GM12878 (cell line): ENCODE measurements around the gene SHANK1. TPM values are rescaled to one million over a fixed set of nuclear protein-coding genes. Genes with fewer than 3 reads are reported as not detected.

Experiments
- ATAC-seq: fragments of 200-7000 bp; cut with Tn5 transposase; 3 replicates; pipeline ENCODE4 v1.9.1; 2020; ENCODE audit warnings: mild to moderate bottlenecking, moderate library complexity
- BruUV-seq: library from RNA; stranded (reverse); fragments of 400-500 nt; replicated peaks from 2 replicates; lab custom pipeline; 2021; lab: Mats Ljungman, UMichigan
- CTCF ChIA-PET: fragments of 300-600 bp; sonication (Branson Sonifier 250); formaldehyde crosslinking; extraction: SDS; loops from one replicate; lab custom pipeline; 2021; ENCODE audit warnings: inconsistent platforms; lab: Yijun Ruan, JAX
- POLR2A ChIA-PET: fragments of 350-600 bp; formaldehyde crosslinking; extraction: SDS; loops from one replicate; lab custom pipeline; 2021; ENCODE audit warnings: inconsistent platforms; lab: Charles Lee
- RAD21 ChIA-PET: fragments of 300-600 bp; sonication (Branson Sonifier 250); formaldehyde crosslinking; loops from one replicate; lab custom pipeline; 2023; ENCODE audit warnings: antibody characterized with exemption; ENCODE audit not compliant: unreplicated experiment; lab: Charles Lee
- SMC1A ChIA-PET: fragments of 300-600 bp; sonication (Branson Sonifier 250); formaldehyde crosslinking; loops from one replicate; lab custom pipeline; 2023; ENCODE audit not compliant: unreplicated experiment, uncharacterized antibody; lab: Charles Lee
- DNase-seq: peaks from one replicate; pipeline ENCODE4 v3.0.0-alpha.2; 2011; ENCODE audit warnings: low read depth, low spot score
- FAIRE-seq: peaks from 3 replicates; lab custom pipeline; 2011; peaks lifted over from hg19 to GRCh38; lab: Jason Lieb, UNC
- H2AFZ ChIP-seq: 2 replicates; pipeline ENCODE4 v1.6.0; 2011; ENCODE audit warnings: low read depth, low read length, control low read depth; ENCODE audit not compliant: control insufficient read depth
- H3K27ac ChIP-seq: 2 replicates; pipeline ENCODE4 v1.5.1; 2011; ENCODE audit warnings: control low read depth; ENCODE audit not compliant: control insufficient read depth, insufficient read depth
- H3K27me3 ChIP-seq, 2 experiments: replicated peaks in 1 of 2; 2 replicates each; pipeline versions ENCODE4 v1.6.0 to v1.6.1; 2011; ENCODE audit warnings: low read length in 1 of 2; ENCODE audit not compliant: control insufficient read depth in 2 of 2, insufficient read depth in 2 of 2
- H3K36me3 ChIP-seq, 2 experiments: 2 replicates each; pipeline ENCODE4 v1.5.1; 2011; ENCODE audit warnings: low read length in 1 of 2; ENCODE audit not compliant: control insufficient read depth in 2 of 2, insufficient read depth in 2 of 2
- H3K4me1 ChIP-seq: 2 replicates; pipeline ENCODE4 v1.6.1; 2011; ENCODE audit warnings: mild to moderate bottlenecking, low read length, moderate library complexity, mixed read lengths; ENCODE audit not compliant: control insufficient read depth, insufficient read depth
- H3K4me2 ChIP-seq: 2 replicates; pipeline ENCODE4 v1.6.0; 2011; ENCODE audit warnings: control low read depth; ENCODE audit not compliant: control insufficient read depth, insufficient read depth
- H3K4me3 ChIP-seq: fragments of 200-600 bp; sonication (generic); 2 replicates; pipeline ENCODE4 v1.5.1; 2016
- H3K79me2 ChIP-seq: 2 replicates; pipeline ENCODE4 v1.6.0; 2011; ENCODE audit warnings: low read length; ENCODE audit not compliant: control insufficient read depth, insufficient read depth
- H3K9ac ChIP-seq: 2 replicates; pipeline ENCODE4 v1.8.0; 2011; ENCODE audit warnings: low read length, control low read depth, mixed read lengths; ENCODE audit not compliant: control insufficient read depth, insufficient read depth
- H3K9me3 ChIP-seq: replicated peaks from 3 replicates; pipeline ENCODE4 v1.5.1; 2011; ENCODE audit warnings: mild to moderate bottlenecking, low read length; ENCODE audit not compliant: control insufficient read depth, insufficient read depth
- H4K20me1 ChIP-seq: 2 replicates; pipeline ENCODE4 v1.6.0; 2011; ENCODE audit not compliant: control insufficient read depth, insufficient read depth
- ATF7 ChIP-seq: fragments of 450-650 bp; IDR thresholded peaks from 2 replicates; pipeline ENCODE4 v1.6.1; 2016; ENCODE audit warnings: low read depth, mild to moderate bottlenecking
- CEBPB ChIP-seq, 2 experiments: fragments of 150-350 bp in 1 of 2; IDR thresholded peaks; 2 replicates each; pipeline ENCODE4 v1.6.1; 2012 to 2014; ENCODE audit warnings: low read depth in 2 of 2, low read length in 2 of 2, borderline replicate concordance in 1 of 2, inconsistent platforms in 1 of 2
- CHD4 ChIP-seq: fragments of 200-600 bp; sonication (generic); IDR thresholded peaks from 2 replicates; pipeline ENCODE4 v1.6.1; 2016; ENCODE audit warnings: mild to moderate bottlenecking
- CREM ChIP-seq: IDR thresholded peaks from 2 replicates; pipeline ENCODE4 v1.6.1; 2014; ENCODE audit warnings: antibody characterized with exemption, low read depth
- EP300 ChIP-seq, 2 experiments: fragments of 150-350 bp in 1 of 2; IDR thresholded peaks; 2 replicates each; pipeline ENCODE4 v1.6.1; 2011 to 2012; ENCODE audit warnings: low read depth in 2 of 2, low read length in 2 of 2, borderline replicate concordance in 1 of 2, improper control_type of control experiment in 1 of 2, inconsistent platforms in 1 of 2; ENCODE audit not compliant: control insufficient read depth in 1 of 2
- ESRRA ChIP-seq: IDR thresholded peaks from 2 replicates; pipeline ENCODE4 v1.6.1; 2012; ENCODE audit warnings: mild to moderate bottlenecking, low read length, improper control_type of control experiment
- JUND ChIP-seq: IDR thresholded peaks from 2 replicates; pipeline ENCODE4 v1.6.1; 2012; ENCODE audit warnings: low read depth, mild to moderate bottlenecking, low read length, improper control_type of control experiment, moderate library complexity
- MTA3 ChIP-seq: IDR thresholded peaks from 2 replicates; pipeline ENCODE4 v1.6.1; 2012; ENCODE audit warnings: low read length, inconsistent platforms, borderline replicate concordance
- NBN ChIP-seq: fragments of 450-650 bp; IDR thresholded peaks from 2 replicates; pipeline ENCODE4 v1.6.1; 2016
- NRF1 ChIP-seq: conservative IDR thresholded peaks from 2 replicates; pipeline ENCODE4 v1.6.1; 2011; ENCODE audit warnings: mild to moderate bottlenecking, low read depth, low read length, improper control_type of control experiment
- POLR2AphosphoS2 ChIP-seq: IDR thresholded peaks from 2 replicates; pipeline ENCODE4 v1.6.1; 2011; ENCODE audit warnings: low read depth, mild to moderate bottlenecking, low read length, improper control_type of control experiment, moderate library complexity
- POU2F2 ChIP-seq: IDR thresholded peaks from 3 replicates; pipeline ENCODE4 v1.6.1; 2011; ENCODE audit warnings: low read depth, mild to moderate bottlenecking, low read length, borderline replicate concordance
- RAD51 ChIP-seq: fragments of 450-650 bp; IDR thresholded peaks from 2 replicates; pipeline ENCODE4 v1.6.1; 2016; ENCODE audit warnings: moderate library complexity, mild to moderate bottlenecking, inconsistent platforms
- RCOR1 ChIP-seq: conservative IDR thresholded peaks from 2 replicates; pipeline ENCODE4 v1.6.1; 2012; ENCODE audit warnings: low read depth, low read length, improper control_type of control experiment
- TAF1 ChIP-seq: IDR thresholded peaks from 2 replicates; pipeline ENCODE4 v1.6.1; 2011; ENCODE audit warnings: mild to moderate bottlenecking, low read depth, low read length, borderline replicate concordance
- YBX1 ChIP-seq: fragments of 450-650 bp; IDR thresholded peaks from 2 replicates; pipeline ENCODE4 v1.6.1; 2016; ENCODE audit warnings: antibody characterized with exemption
- ZBED1 ChIP-seq: IDR thresholded peaks from 2 replicates; pipeline ENCODE4 v1.6.1; 2016; ENCODE audit warnings: borderline replicate concordance
- ZNF207 ChIP-seq: fragments of 450-650 bp; IDR thresholded peaks from 2 replicates; pipeline ENCODE4 v1.6.1; 2014; ENCODE audit warnings: antibody characterized with exemption, mild to moderate bottlenecking, borderline replicate concordance
- WGBS: methylation state at CpG from one replicate; pipeline ENCODE4 v1.1.6; 2016; ENCODE audit warnings: low lambda C conversion rate; ENCODE audit not compliant: insufficient replicate concordance, insufficient coverage; ENCODE audit errors: missing lambda C conversion rate; 5-methylcytosine and 5-hydroxymethylcytosine counted together
- in situ Hi-C: fragments of 300-500 bp; cut with MboI; formaldehyde crosslinking; loops from 9 replicates; pipeline ENCODE4 v1.14.3; 2018; ENCODE audit warnings: mixed read lengths
- intact Hi-C: fragments of 100-400 bp; cut with micrococcal nuclease; formaldehyde crosslinking; loops from one replicate; pipeline ENCODE4 v1.14.2; 2022; ENCODE audit not compliant: unreplicated experiment
- polyA plus RNA-seq, 11 experiments: library from polyadenylated mRNA; depleted of rRNA in 4 of 11; unstranded in 6 of 11; stranded (reverse) in 5 of 11; fragments of >200 nt; fragmentation: Nextera tagmentation in 4 of 11; fragmentation: Illumina TruSeq in 1 of 11; extraction: Ambion mirVana in 4 of 11; extraction: Trizol in 1 of 11; gene quantifications; 1 replicate in 1 of 11; 2 replicates in 10 of 11; pipeline versions ENCODE4 v1.2.1 to v1.2.3, GENCODE V29; 2011 to 2016; ENCODE audit warnings: inconsistent platforms in 2 of 11, missing spikeins in 2 of 11, low read depth in 1 of 11
- total RNA-seq, 4 experiments: library from RNA; depleted of rRNA in 3 of 4; stranded (reverse); fragments of >200 nt in 3 of 4; fragmentation: Illumina TruSeq in 1 of 4; extraction: Trizol in 1 of 4; gene quantifications; 2 replicates each; pipeline versions ENCODE4 v1.2.1 to v1.2.3, GENCODE V29; 2013 to 2021
- TF ChIP-seq, protein P1 (sequence below): fragments of 450-650 bp; IDR thresholded peaks from 2 replicates; pipeline ENCODE4 v1.6.1; 2017; ENCODE audit warnings: mild to moderate bottlenecking

Gene SHANK1
- total and polyA plus RNA-seq, 10 of the 15 experiments (the other 5 are each of a cell fraction or from before 2014, with no cell fraction given): not detected

- TF ChIP-seq ZBED1 (no peak), CHD4 (no peak)
- TF ChIP-seq, all 136 proteins: peak for 0
Measured at GRCh38 chr19:50677636-50678035, 42.0 kb downstream of the SHANK1 start (continued).

GRCh38 chr19:50676625-50677197, 42.9 kb downstream of the SHANK1 start:
- no TSS peak for BruUV-seq
- Histone ChIP-seq H3K27ac (no peak overlapping the region), H3K4me1 (peaks cover 2% of the 10 kb centered on the region; the same call in 1 of the 2 replicates), H3K27me3 (peaks cover 4 to 6% of the 10 kb centered on the region in 2 experiments; a peak in 3 of 4 replicates), H3K36me3 (no peaks in the 10 kb centered on the region), H4K20me1 (no peaks in the 10 kb centered on the region), H3K79me2 (no peaks in the 10 kb centered on the region), H3K4me2 (no peak overlapping the region), H3K4me3 (no peak overlapping the region), H2AFZ (no peak overlapping the region), H3K9ac (no peak overlapping the region), H3K9me3 (no peaks in the 10 kb centered on the region; the same call in 1 of the 3 replicates)
- in situ Hi-C loops: no loop called here
- intact Hi-C loops: no loop called here
- ChIA-PET RAD21 (no interaction called here), SMC1A (no interaction called here), CTCF (no interaction called here), POLR2A (no interaction called here)
- TF ChIP-seq MTA3 (no peak), POU2F2 (no peak), YBX1 (no peak), NBN (no peak), JUND (no peak), ZNF207 (no peak), NRF1 (no peak), TAF1 (no peak), POLR2AphosphoS2 (no peak), CEBPB (IDR thresholded peaks at IDR 0.05; ENCODE audit: borderline replicate concordance in 1 of 2, low read depth in 2 of 2, low read length in 2 of 2) (no peak), ESRRA (no peak), CREM (no peak), RAD51 (no peak), RCOR1 (no peak), ATF7 (no peak), EP300 (IDR thresholded peaks at IDR 0.05; ENCODE audit: borderline replicate concordance in 1 of 2, control insufficient read depth in 1 of 2, low read depth in 2 of 2, low read length in 2 of 2) (no peak)
- TF ChIP-seq, protein P1, sequence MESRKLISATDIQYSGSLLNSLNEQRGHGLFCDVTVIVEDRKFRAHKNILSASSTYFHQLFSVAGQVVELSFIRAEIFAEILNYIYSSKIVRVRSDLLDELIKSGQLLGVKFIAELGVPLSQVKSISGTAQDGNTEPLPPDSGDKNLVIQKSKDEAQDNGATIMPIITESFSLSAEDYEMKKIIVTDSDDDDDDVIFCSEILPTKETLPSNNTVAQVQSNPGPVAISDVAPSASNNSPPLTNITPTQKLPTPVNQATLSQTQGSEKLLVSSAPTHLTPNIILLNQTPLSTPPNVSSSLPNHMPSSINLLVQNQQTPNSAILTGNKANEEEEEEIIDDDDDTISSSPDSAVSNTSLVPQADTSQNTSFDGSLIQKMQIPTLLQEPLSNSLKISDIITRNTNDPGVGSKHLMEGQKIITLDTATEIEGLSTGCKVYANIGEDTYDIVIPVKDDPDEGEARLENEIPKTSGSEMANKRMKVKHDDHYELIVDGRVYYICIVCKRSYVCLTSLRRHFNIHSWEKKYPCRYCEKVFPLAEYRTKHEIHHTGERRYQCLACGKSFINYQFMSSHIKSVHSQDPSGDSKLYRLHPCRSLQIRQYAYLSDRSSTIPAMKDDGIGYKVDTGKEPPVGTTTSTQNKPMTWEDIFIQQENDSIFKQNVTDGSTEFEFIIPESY: no peak
- DNase-seq (no peak), ATAC-seq (no peak), FAIRE-seq (no peak)
- WGBS: 33% methylated on average over 1 of the region's 1 CpG
